Stimulated activated CD8-positive, alpha-beta memory T cell treated with anti-CD3 and anti-CD28 coated beads, Interleukin-4, amount 100 ng/mL, for 1 hour (primary cell): ENCODE results near the gene LCE1A.

ENCODE experiments used
- DNase-seq, 2 donors: peaks; one replicate each; pipeline ENCODE4 v3.0.0-alpha.2; 2020; ENCODE audit warnings: low read depth in 2 of 2, low spot score in 1 of 2

Gene LCE1A

GRCh38 chr1:152827173-152827572 is at the start of gene LCE1A:
LCE1A (plus strand) TSS chr1:152827473; CDS start chr1:152827473, 0 bp downstream.
- DNase-seq = no peak

GRCh38 chr1:152777510-152778137 is 49.6 kb upstream of the LCE1A start:
- DNase-seq = no peak

- no peak for DNase-seq
These were observed 44.2 kb upstream of the LCE1A start for GRCh38 chr1:152783095-152783494.

- no peak for DNase-seq
These were observed 41.2 kb upstream of the LCE1A start, which contains the start of gene LCE1E for GRCh38 chr1:152786077-152786476. LCE1E (plus strand) TSS chr1:152786257; CDS start chr1:152787300, 1,043 bp downstream.

- DNase-seq = no peak
These were observed 31.6 kb upstream of the LCE1A start for GRCh38 chr1:152795686-152796085.

- DNase-seq = no peak
These were observed 30.9 kb upstream of the LCE1A start, which contains the start of gene LCE1D for GRCh38 chr1:152796421-152796820. LCE1D (plus strand) TSS chr1:152796721; CDS start chr1:152797795, 1,074 bp downstream.

- DNase-seq = no peak
These were observed 25.9 kb upstream of the LCE1A start for GRCh38 chr1:152801333-152801732.

- DNase-seq = no peak
These were observed 20.7 kb upstream of the LCE1A start, which contains the start of gene LCE1C for GRCh38 chr1:152806576-152806975. LCE1C (minus strand) TSS chr1:152806651; CDS start chr1:152805478, 1,173 bp downstream.

GRCh38 chr1:152811050-152811449 is 16.2 kb upstream of the LCE1A start:
- no peak for DNase-seq

GRCh38 chr1:152811671-152812070 is 15.6 kb upstream of the LCE1A start, which contains the start of gene LCE1B:
LCE1B (plus strand) TSS chr1:152811971; CDS start chr1:152812447, 476 bp downstream.
- DNase-seq = no peak

GRCh38 chr1:152817309-152817708 is 10.0 kb upstream of the LCE1A start:
- no peak for DNase-seq

- no peak for DNase-seq
These were observed 4.0 kb upstream of the LCE1A start for GRCh38 chr1:152823294-152823693.

GRCh38 chr1:152824964-152825363 is 2.3 kb upstream of the LCE1A start:
- DNase-seq = no peak

- DNase-seq = no peak
These were observed 9.6 kb downstream of the LCE1A start for GRCh38 chr1:152836870-152837269.

GRCh38 chr1:152842556-152842955 is 15.3 kb downstream of the LCE1A start, which contains the start of gene LCE6A:
LCE6A (plus strand) TSS chr1:152842856; CDS start chr1:152843521, 665 bp downstream.
- no peak for DNase-seq

GRCh38 chr1:152855661-152856060 is 28.4 kb downstream of the LCE1A start:
- no peak for DNase-seq

- no peak for DNase-seq
These were observed 30.8 kb downstream of the LCE1A start for GRCh38 chr1:152858062-152858461.

GRCh38 chr1:152859696-152860095 is 32.4 kb downstream of the LCE1A start, which contains the start of gene LCE7A:
LCE7A (plus strand) TSS chr1:152859996; CDS start chr1:152860698, 702 bp downstream.
- DNase-seq = no peak

GRCh38 chr1:152860129-152860528 is 32.9 kb downstream of the LCE1A start:
- no peak for DNase-seq

- no peak for DNase-seq
These were observed 34.1 kb downstream of the LCE1A start for GRCh38 chr1:152861374-152861773.

- no peak for DNase-seq
These were observed 37.2 kb downstream of the LCE1A start for GRCh38 chr1:152864443-152864842.

- no peak for DNase-seq
These were observed 39.0 kb downstream of the LCE1A start for GRCh38 chr1:152866321-152866720.
